HCT116 (cell line): ENCODE data around the gene RBM8A. TPM values are rescaled to one million over a fixed set of nuclear protein-coding genes. Genes with fewer than 3 reads are reported as not detected.

Experiments
- ATAC-seq: fragments of 200-7000 bp; cut with Tn5 transposase; 2 replicates; pipeline ENCODE4 v1.9.1; 2020; ENCODE audit warnings: mild to moderate bottlenecking, moderate library complexity
- BruUV-seq: library from RNA; stranded (reverse); fragments of 400-500 nt; replicated peaks from 2 replicates; lab custom pipeline; 2021; lab: Mats Ljungman, UMichigan
- CTCF ChIA-PET: fragments of 300-600 bp; sonication (Branson Sonifier 250); formaldehyde crosslinking; loops from one replicate; lab custom pipeline; 2021; ENCODE audit warnings: antibody characterized with exemption; lab: Charles Lee
- POLR2A ChIA-PET: fragments of 300-600, 350-600 bp; sonication (Branson Sonifier 250); formaldehyde crosslinking; loops from one replicate; lab custom pipeline; 2021; ENCODE audit warnings: antibody characterized with exemption; lab: Charles Lee
- RAD21 ChIA-PET, 2 experiments: fragments of 300-600 bp; sonication (Branson Sonifier 250); formaldehyde crosslinking; loops; one replicate each; lab custom pipeline; 2023; ENCODE audit warnings: low total read pairs in 2 of 2; ENCODE audit not compliant: uncharacterized antibody in 2 of 2, unreplicated experiment in 2 of 2, low non-redundant PET in 1 of 2; lab: Charles Lee
- DNase-seq: peaks from one replicate; pipeline ENCODE4 v3.0.0-alpha.2; 2010; ENCODE audit warnings: low read depth, low spot score
- H2AFZ ChIP-seq: fragments of 200-600 bp; shearing (Covaris generic), sonication (generic); 2 replicates; pipeline ENCODE4 v1.6.1; 2017; ENCODE audit warnings: low read depth, mixed run types, mixed read lengths, antibody characterized with exemption, low read length; ENCODE audit not compliant: poor library complexity, severe bottlenecking
- H3K27ac ChIP-seq: 2 replicates; pipeline ENCODE4 v1.5.1; 2012; ENCODE audit warnings: low read depth, low read length
- H3K27me3 ChIP-seq: fragments of 200-600 bp; sonication (generic); 2 replicates; pipeline ENCODE4 v1.6.1; 2016; ENCODE audit warnings: mixed run types, low read length, mixed read lengths; ENCODE audit not compliant: insufficient read depth
- H3K36me3 ChIP-seq, 2 experiments: fragments of 200-500 bp in 1 of 2; fragments of 200-600 bp in 1 of 2; sonication (Bioruptor generic) in 1 of 2; sonication (generic) in 1 of 2; 2 replicates each; pipeline versions ENCODE4 v1.5.1 to v1.6.1; 2014 to 2016; ENCODE audit warnings: low read length in 2 of 2, inconsistent platforms in 1 of 2, mixed read lengths in 1 of 2, mixed run types in 1 of 2; ENCODE audit not compliant: insufficient read depth in 2 of 2, control insufficient read depth in 1 of 2
- H3K4me1 ChIP-seq, 2 experiments: fragments of 200-600 bp in 1 of 2; sonication (generic) in 1 of 2; 2 replicates each; pipeline versions ENCODE4 v1.5.1 to v1.6.1; 2012 to 2017; ENCODE audit warnings: low read length in 2 of 2, inconsistent platforms in 1 of 2, mild to moderate bottlenecking in 1 of 2, mixed read lengths in 1 of 2, mixed run types in 1 of 2, moderate library complexity in 1 of 2; ENCODE audit not compliant: insufficient read depth in 2 of 2, control insufficient read depth in 1 of 2
- H3K4me2 ChIP-seq: fragments of 200-600 bp; sonication (generic); 2 replicates; pipeline ENCODE4 v1.6.1; 2017; ENCODE audit warnings: mixed run types, low read length, mixed read lengths
- H3K4me3 ChIP-seq, 2 experiments: fragments of 200-600 bp in 1 of 2; sonication (generic) in 1 of 2; replicated peaks in 1 of 2; 2 replicates each; pipeline ENCODE4 v1.5.1; 2011 to 2016; ENCODE audit warnings: low read length in 2 of 2, control low read depth in 1 of 2, low read depth in 1 of 2, mild to moderate bottlenecking in 1 of 2, mixed read lengths in 1 of 2, mixed run types in 1 of 2
- H3K79me2 ChIP-seq: fragments of 200-600 bp; sonication (generic); 2 replicates; pipeline ENCODE4 v1.6.1; 2017; ENCODE audit warnings: mild to moderate bottlenecking, mixed run types, low read length, moderate library complexity, mixed read lengths; ENCODE audit not compliant: insufficient read depth
- H3K9ac ChIP-seq: fragments of 200-600 bp; sonication (generic); 2 replicates; pipeline ENCODE4 v1.6.1; 2016; ENCODE audit warnings: low read length, mixed read lengths
- H3K9me2 ChIP-seq: fragments of 200-600 bp; sonication (generic), shearing (Covaris generic); 2 replicates; pipeline ENCODE4 v1.6.1; 2017; ENCODE audit warnings: mixed run types, mild to moderate bottlenecking, moderate library complexity; ENCODE audit not compliant: insufficient read depth
- H3K9me3 ChIP-seq, 2 experiments: fragments of 200-500 bp in 1 of 2; fragments of 200-600 bp in 1 of 2; sonication (Bioruptor generic) in 1 of 2; sonication (generic) in 1 of 2; 2 replicates each; pipeline ENCODE4 v1.6.1; 2014 to 2017; ENCODE audit warnings: low read length in 2 of 2, mixed read lengths in 2 of 2, inconsistent platforms in 1 of 2, low read depth in 1 of 2, mild to moderate bottlenecking in 1 of 2, mixed run types in 1 of 2, moderate library complexity in 1 of 2; ENCODE audit not compliant: control insufficient read depth in 1 of 2, insufficient read depth in 1 of 2
- H4K20me1 ChIP-seq: fragments of 200-600 bp; sonication (generic), shearing (Covaris generic); 2 replicates; pipeline ENCODE4 v1.6.1; 2017; ENCODE audit warnings: mixed run types, mild to moderate bottlenecking, moderate library complexity; ENCODE audit not compliant: insufficient read depth
- CBX3 ChIP-seq: IDR thresholded peaks from 2 replicates; pipeline ENCODE4 v1.6.1; 2012; ENCODE audit warnings: low read depth
- ELF1 ChIP-seq: IDR thresholded peaks from 2 replicates; pipeline ENCODE4 v1.6.1; 2012; ENCODE audit warnings: low read depth, borderline replicate concordance
- FOSL1 ChIP-seq: IDR thresholded peaks from 2 replicates; pipeline ENCODE4 v1.6.1; 2012; ENCODE audit warnings: low read depth
- POLR2A ChIP-seq: IDR thresholded peaks from 2 replicates; pipeline ENCODE4 v1.7.0; 2011; ENCODE audit warnings: borderline replicate concordance; ENCODE audit not compliant: insufficient read depth, insufficient read length; ENCODE audit errors: extremely low read depth
- POLR2AphosphoS5 ChIP-seq: IDR thresholded peaks from 2 replicates; pipeline ENCODE4 v1.6.1; 2011; ENCODE audit warnings: mild to moderate bottlenecking, low read depth, low read length, moderate library complexity
- SP1 ChIP-seq: IDR thresholded peaks from 2 replicates; pipeline ENCODE4 v1.6.1; 2012; ENCODE audit warnings: low read depth
- SRF ChIP-seq: IDR thresholded peaks from 2 replicates; pipeline ENCODE4 v1.6.1; 2012; ENCODE audit warnings: low read depth
- YY1 ChIP-seq: IDR thresholded peaks from 2 replicates; pipeline ENCODE4 v1.6.1; 2011; ENCODE audit warnings: low read length, low read depth, moderate library complexity, mild to moderate bottlenecking; ENCODE audit not compliant: insufficient replicate concordance; ENCODE audit errors: extremely low read depth
- ZFX ChIP-seq: fragments of 450-650 bp; IDR thresholded peaks from 2 replicates; pipeline ENCODE4 v1.6.1; 2017
- intact Hi-C: fragments of 100-400 bp; cut with micrococcal nuclease; formaldehyde crosslinking; loops from 2 replicates; pipeline ENCODE4 v1.10.0; 2022
- total RNA-seq: library from RNA; stranded (reverse); gene quantifications from one replicate; pipeline ENCODE4 v1.2.1, GENCODE V29; 2021; ENCODE audit not compliant: unreplicated experiment

Gene RBM8A
- total RNA-seq, 1 experiment from 2014 or later, result 195 TPM

DNA sequence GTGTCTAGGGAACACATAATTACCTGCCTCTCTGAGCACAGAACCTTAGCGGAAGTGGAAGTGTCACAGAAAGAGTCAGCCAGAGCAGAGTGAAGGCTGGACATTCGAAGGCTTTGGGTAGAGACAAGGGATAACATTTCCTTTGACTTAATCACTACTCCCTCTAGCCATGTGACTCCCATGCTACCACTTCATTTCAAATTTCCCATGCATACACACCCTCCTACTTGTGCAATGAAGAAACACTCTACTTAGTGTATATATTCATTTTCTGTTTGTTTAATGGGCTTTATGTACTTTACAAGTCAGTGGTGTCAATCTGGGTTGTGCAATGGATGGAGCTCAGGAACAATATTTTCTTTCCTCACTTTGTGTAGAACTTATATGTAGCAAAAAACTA, 48.6 kb downstream of the RBM8A start:
- ATAC-seq, result no peak
- TF ChIP-seq YY1, result no peak
- no peak for TF ChIP-seq SP1

DNA sequence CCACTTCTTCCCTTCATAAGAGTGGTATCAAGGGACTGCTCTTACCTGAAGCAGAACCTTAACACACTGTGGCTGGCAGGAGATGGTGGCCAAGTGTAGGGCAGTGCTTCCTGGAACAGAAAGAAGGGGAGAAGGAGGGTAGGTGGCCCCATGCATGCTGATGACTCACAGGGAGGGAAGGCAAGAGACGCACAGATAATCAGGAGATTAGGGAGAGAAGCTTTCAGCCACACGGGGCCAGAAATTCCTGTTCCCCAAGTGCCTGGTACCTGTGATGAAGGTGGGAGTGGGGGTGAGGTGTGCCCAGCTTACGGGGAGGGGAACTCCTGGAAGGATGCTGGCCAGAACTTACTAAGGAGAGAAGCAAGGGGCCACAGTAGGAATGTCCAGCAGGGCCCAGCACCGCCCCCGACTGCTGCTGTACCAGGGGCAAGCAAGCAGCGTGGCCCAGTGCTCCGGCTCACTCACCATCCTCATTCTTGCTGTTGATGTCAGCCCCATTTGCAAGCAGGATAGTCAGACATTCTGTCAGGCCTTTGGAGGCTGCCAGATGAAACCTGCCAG, 49.3 kb downstream of the RBM8A start:
- H3K79me2 ChIP-seq, result no peaks in the 10 kb centered on the region
- DNase-seq (no peak), ATAC-seq (peak; percentile 36)
- H3K9me2 ChIP-seq, result no peaks in the 10 kb centered on the region
- H3K36me3 ChIP-seq, result no peaks in the 10 kb centered on the region
- ChIA-PET CTCF (interaction anchor here (3.3 kb wide), 1 partner anchor 14 kb away, joined by 19 read pairs; no protein-coding TSS in a partner anchor), POLR2A (no interaction called here), RAD21 (no interaction called here)
- no peaks in the 10 kb centered on the region for H3K27me3 ChIP-seq
- intact Hi-C loops, result no loop called here
- no peaks in the 10 kb centered on the region for H3K9me3 ChIP-seq
- TF ChIP-seq YY1 (no peak), CBX3 (no peak), SRF (no peak), ELF1 (no peak), POLR2A (no peak), ZFX (no peak), FOSL1 (no peak), POLR2AphosphoS5 (no peak)
- peak overlapping the region; percentile 44 for H3K4me2 ChIP-seq
- no peaks in the 10 kb centered on the region for H4K20me1 ChIP-seq
- no peak overlapping the region for H2AFZ ChIP-seq
- BruUV-seq, result no TSS peak
- H3K9ac ChIP-seq, result no peak overlapping the region
- H3K4me1 ChIP-seq, result peaks cover 0 to 14% of the 10 kb centered on the region in 2 experiments; a peak in 3 of 4 replicates
- no peak overlapping the region for H3K27ac ChIP-seq
- no peak overlapping the region for H3K4me3 ChIP-seq

More for the DNA sequence above, 48.6 kb downstream of the RBM8A start:
- H3K4me2 ChIP-seq, result no peak overlapping the region
- H4K20me1 ChIP-seq, result no peaks in the 10 kb centered on the region
- ChIA-PET CTCF (interaction anchor here (1.1 to 3.3 kb wide), 2 partner anchors 14 to 20 kb away, joined by 3 to 19 read pairs; partner anchors contain the start of gene PIAS3), RAD21 (no interaction called here), POLR2A (no interaction called here)
- H3K4me3 ChIP-seq, result no peak overlapping the region
- H3K36me3 ChIP-seq, result no peaks in the 10 kb centered on the region
- H3K4me1 ChIP-seq, result peaks cover 0 to 14% of the 10 kb centered on the region in 2 experiments; a peak in 3 of 4 replicates
- H2AFZ ChIP-seq, result no peak overlapping the region
- H3K9ac ChIP-seq, result no peak overlapping the region
- H3K27ac ChIP-seq, result no peak overlapping the region
- no TSS peak for BruUV-seq
- DNase-seq, result no peak
- no peaks in the 10 kb centered on the region for H3K27me3 ChIP-seq
- H3K9me3 ChIP-seq, result no peaks in the 10 kb centered on the region
- H3K9me2 ChIP-seq, result no peaks in the 10 kb centered on the region
- intact Hi-C loops, result no loop called here
- no peaks in the 10 kb centered on the region for H3K79me2 ChIP-seq
